ENCODE measurements around the gene RPAP3. TPM values are rescaled to one million over a fixed set of nuclear protein-coding genes. Genes with fewer than 3 reads are reported as not detected.

The RPAP3 gene
- polyA plus RNA-seq, 3 donors: 9.6 to 20.6 (median 19.0) TPM

- TF ChIP-seq, protein P1, sequence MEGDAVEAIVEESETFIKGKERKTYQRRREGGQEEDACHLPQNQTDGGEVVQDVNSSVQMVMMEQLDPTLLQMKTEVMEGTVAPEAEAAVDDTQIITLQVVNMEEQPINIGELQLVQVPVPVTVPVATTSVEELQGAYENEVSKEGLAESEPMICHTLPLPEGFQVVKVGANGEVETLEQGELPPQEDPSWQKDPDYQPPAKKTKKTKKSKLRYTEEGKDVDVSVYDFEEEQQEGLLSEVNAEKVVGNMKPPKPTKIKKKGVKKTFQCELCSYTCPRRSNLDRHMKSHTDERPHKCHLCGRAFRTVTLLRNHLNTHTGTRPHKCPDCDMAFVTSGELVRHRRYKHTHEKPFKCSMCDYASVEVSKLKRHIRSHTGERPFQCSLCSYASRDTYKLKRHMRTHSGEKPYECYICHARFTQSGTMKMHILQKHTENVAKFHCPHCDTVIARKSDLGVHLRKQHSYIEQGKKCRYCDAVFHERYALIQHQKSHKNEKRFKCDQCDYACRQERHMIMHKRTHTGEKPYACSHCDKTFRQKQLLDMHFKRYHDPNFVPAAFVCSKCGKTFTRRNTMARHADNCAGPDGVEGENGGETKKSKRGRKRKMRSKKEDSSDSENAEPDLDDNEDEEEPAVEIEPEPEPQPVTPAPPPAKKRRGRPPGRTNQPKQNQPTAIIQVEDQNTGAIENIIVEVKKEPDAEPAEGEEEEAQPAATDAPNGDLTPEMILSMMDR (IDR thresholded peaks at IDR 0.05): no peak
Measured at GRCh38 chr12:47612953-47613352, 92.9 kb downstream of the RPAP3 start.

DNA sequence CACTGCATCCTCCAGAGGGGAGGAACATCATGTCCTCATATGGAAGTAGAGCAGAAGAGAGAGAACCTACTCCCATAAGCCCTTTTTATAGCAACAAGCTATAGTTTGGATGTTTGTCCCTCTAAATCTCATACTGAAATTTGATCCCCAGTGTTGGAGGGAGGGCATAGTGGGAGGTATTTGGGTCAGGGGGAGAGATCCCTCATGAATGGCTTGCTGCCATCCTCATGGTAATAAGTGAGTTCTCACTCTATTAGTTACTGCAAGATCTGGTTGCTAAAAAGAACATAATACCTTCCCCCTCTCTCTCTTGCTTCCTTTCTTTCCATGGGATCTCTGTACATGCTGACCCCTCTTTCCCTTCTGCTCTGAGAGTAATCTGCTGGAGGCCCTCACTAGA, 93.9 kb downstream of the RPAP3 start:
- Histone ChIP-seq H3K27ac (ENCODE audit: low read depth in 1 of 2, low read length in 2 of 2) (no peak overlapping the region), H3K36me3 (replicated peaks in 1 of 2; ENCODE audit: control insufficient read depth in 1 of 2, insufficient read depth in 2 of 2, low read length in 2 of 2) (no peaks in the 10 kb centered on the region), H3K4me1 (ENCODE audit: control insufficient read depth in 1 of 2, insufficient read depth in 2 of 2, low read length in 2 of 2) (peaks cover 14 to 15% of the 10 kb centered on the region in 2 donors), H3K79me2 (ENCODE audit: insufficient read depth, low read length) (no peaks in the 10 kb centered on the region), H2AFZ (ENCODE audit: insufficient read depth, low read depth, low read length, poor library complexity, severe bottlenecking) (no peak overlapping the region), H3K27me3 (ENCODE audit: control insufficient read depth in 2 of 2, insufficient read depth in 2 of 2, low read length in 2 of 2) (no peaks in the 10 kb centered on the region), H4K20me1 (ENCODE audit: insufficient read depth, low read length) (no peaks in the 10 kb centered on the region), H3K4me2 (replicated peaks; ENCODE audit: extremely low read depth, low read length, poor library complexity, severe bottlenecking) (no peak overlapping the region), H3K9ac (ENCODE audit: insufficient read depth, low read length, poor library complexity, severe bottlenecking) (no peak overlapping the region), H3K4me3 (replicated peaks in 1 of 3; ENCODE audit: low read depth in 2 of 3, low read length in 3 of 3) (no peak overlapping the region), H3K9me3 (replicated peaks in 1 of 2; ENCODE audit: control insufficient read depth in 1 of 2, insufficient read depth in 1 of 2, low read length in 2 of 2) (peaks cover 8 to 16% of the 10 kb centered on the region in 2 donors)
- TF ChIP-seq, protein P1 (IDR thresholded peaks at IDR 0.05): no peak
- peaks cover 0 to 3% of the 10 kb centered on the region in 2 donors for H3K36me3 Mint-ChIP-seq
- H3K27me3 Mint-ChIP-seq (ENCODE audit: low read depth in 3 of 3): peaks cover 0 to 1% (median 0%) of the 10 kb centered on the region in 3 donors
- no peak overlapping the region for H3K27ac Mint-ChIP-seq
- peaks cover 19% of the 10 kb centered on the region for H3K4me1 Mint-ChIP-seq
- no peak overlapping the region for H3K4me3 Mint-ChIP-seq
- peaks cover 11 to 22% (median 18%) of the 10 kb centered on the region in 7 donors for H3K9me3 Mint-ChIP-seq
- DNase-seq: no peak
- intact Hi-C loops (cut with micrococcal nuclease): no loop called here

More at GRCh38 chr12:47612953-47613352, 92.9 kb downstream of the RPAP3 start:
- no peak overlapping the region for H3K27ac Mint-ChIP-seq
- Histone ChIP-seq H3K79me2 (ENCODE audit: insufficient read depth, low read length) (no peaks in the 10 kb centered on the region), H3K4me2 (replicated peaks; ENCODE audit: extremely low read depth, low read length, poor library complexity, severe bottlenecking) (no peak overlapping the region), H3K9ac (ENCODE audit: insufficient read depth, low read length, poor library complexity, severe bottlenecking) (no peak overlapping the region), H2AFZ (ENCODE audit: insufficient read depth, low read depth, low read length, poor library complexity, severe bottlenecking) (no peak overlapping the region), H3K9me3 (replicated peaks in 1 of 2; ENCODE audit: control insufficient read depth in 1 of 2, insufficient read depth in 1 of 2, low read length in 2 of 2) (peaks cover 8 to 12% of the 10 kb centered on the region in 2 donors), H3K4me3 (replicated peaks in 1 of 3; ENCODE audit: low read depth in 2 of 3, low read length in 3 of 3) (no peak overlapping the region), H3K36me3 (replicated peaks in 1 of 2; ENCODE audit: control insufficient read depth in 1 of 2, insufficient read depth in 2 of 2, low read length in 2 of 2) (no peaks in the 10 kb centered on the region), H3K27me3 (ENCODE audit: control insufficient read depth in 2 of 2, insufficient read depth in 2 of 2, low read length in 2 of 2) (no peaks in the 10 kb centered on the region), H3K4me1 (ENCODE audit: control insufficient read depth in 1 of 2, insufficient read depth in 2 of 2, low read length in 2 of 2) (peaks cover 7 to 10% of the 10 kb centered on the region in 2 donors), H3K27ac (ENCODE audit: low read depth in 1 of 2, low read length in 2 of 2) (no peak overlapping the region), H4K20me1 (ENCODE audit: insufficient read depth, low read length) (no peaks in the 10 kb centered on the region)
- WGBS (ENCODE audit: insufficient coverage): 86% methylated on average over 1 of the region's 1 CpG
- H3K9me3 Mint-ChIP-seq: peaks cover 5 to 16% (median 14%) of the 10 kb centered on the region in 7 donors
- peaks cover 14% of the 10 kb centered on the region for H3K4me1 Mint-ChIP-seq
- peaks cover 0 to 1% (median 1%) of the 10 kb centered on the region in 3 donors for H3K27me3 Mint-ChIP-seq (ENCODE audit: low read depth in 3 of 3)
- H3K36me3 Mint-ChIP-seq: peaks cover 0 to 2% of the 10 kb centered on the region in 2 donors
- DNase-seq: no peak
- H3K4me3 Mint-ChIP-seq: no peak overlapping the region
- intact Hi-C loops (cut with micrococcal nuclease): no loop called here

Other genes starting within 250 kb of the RPAP3 start
- under 1 TPM in 2 of 3 donors, not detected in 1; 0.17 to 0.40 TPM for gene ENDOU, start 19.5 kb upstream of the RPAP3 start, polyA plus RNA-seq
- 1 to 10 TPM in 1 of 3 donors, under 1 TPM in 2; 0.08 to 2.5 (median 0.60) TPM for gene RAPGEF3, start 52.9 kb upstream of the RPAP3 start, polyA plus RNA-seq
- 10 to 100 TPM in 2 of 3 donors, 1 to 10 TPM in 1; 9.4 to 19.6 (median 15.8) TPM for gene SLC48A1, start 67.2 kb upstream of the RPAP3 start, polyA plus RNA-seq
- gene HDAC7, start 113.9 kb upstream of the RPAP3 start, polyA plus RNA-seq: 10 to 100 TPM in 1 of 3 donors, 1 to 10 TPM in 2; 5.9 to 79.2 (median 8.4) TPM
- gene VDR, start 199.0 kb upstream of the RPAP3 start, polyA plus RNA-seq: 10 to 100 TPM in 2 of 3 donors, 1 to 10 TPM in 1; 6.0 to 14.8 (median 12.8) TPM